Transverse colon (tissue), 4 donors: ENCODE data around the gene KRTAP4-3. TPM values are rescaled to one million over a fixed set of nuclear protein-coding genes. Genes with fewer than 3 reads are reported as not detected.
"Not testable (repeated sequence)": the region's sequence is repeated elsewhere in the genome, so short reads cannot be mapped to it uniquely, and the experiment has no call there.

Experiments
- DNase-seq: peaks from one replicate; pipeline ENCODE4 v3.0.0-alpha.2; 2019
- H3K27ac ChIP-seq, 4 donors: fragments of 200-600 bp; sonication (generic); 2 replicates each; pipeline ENCODE4 v1.5.1; 2016 to 2018; ENCODE audit warnings: inconsistent platforms in 4 of 4
- H3K27me3 ChIP-seq: fragments of 200-600 bp; sonication (generic); 2 replicates; pipeline ENCODE4 v1.5.1; 2017; ENCODE audit warnings: inconsistent platforms
- H3K36me3 ChIP-seq, 4 donors: fragments of 200-600 bp; sonication (generic); 2 replicates each; pipeline ENCODE4 v1.5.1; 2017 to 2019; ENCODE audit warnings: inconsistent platforms in 4 of 4
- H3K4me1 ChIP-seq, 4 donors: fragments of 200-600 bp; sonication (generic); 2 replicates each; pipeline ENCODE4 v1.5.1; 2017 to 2020; ENCODE audit warnings: inconsistent platforms in 4 of 4
- H3K4me3 ChIP-seq, 4 donors: fragments of 200-600 bp; sonication (generic); 1 replicate in 1 of 4; 2 replicates in 3 of 4; pipeline versions ENCODE4 v1.5.1 to v1.6.1; 2017 to 2019; ENCODE audit warnings: inconsistent platforms in 4 of 4
- H3K9me3 ChIP-seq, 2 donors: fragments of 200-600 bp; sonication (generic); 2 replicates each; pipeline ENCODE4 v1.5.1; 2017 to 2019; ENCODE audit warnings: inconsistent platforms in 2 of 2
- CTCF ChIP-seq, 5 experiments: fragments of 200-600 bp in 3 of 5; fragments of 450-650 bp in 2 of 5; sonication (generic) in 3 of 5; IDR thresholded peaks; 1 replicate in 2 of 5; 2 replicates in 3 of 5; pipeline ENCODE4 v1.5.1; 2016 to 2017; ENCODE audit warnings: antibody characterized with exemption in 5 of 5, inconsistent platforms in 3 of 5, mild to moderate bottlenecking in 2 of 5, moderate library complexity in 1 of 5
- EP300 ChIP-seq: sonication (generic); formaldehyde crosslinking; IDR thresholded peaks from one replicate; pipeline ENCODE4 v1.6.1; 2017; ENCODE audit warnings: antibody characterized with exemption, low read depth
- POLR2A ChIP-seq: fragments of 450-650 bp; IDR thresholded peaks from one replicate; pipeline ENCODE4 v1.6.1; 2016; ENCODE audit warnings: antibody characterized with exemption, mild to moderate bottlenecking, moderate library complexity
- POLR2AphosphoS5 ChIP-seq, 3 donors: sonication (generic); formaldehyde crosslinking; IDR thresholded peaks; one replicate each; pipeline ENCODE4 v1.6.1; 2016; ENCODE audit warnings: antibody characterized with exemption in 3 of 3
- WGBS, 2 donors: methylation state at CpG; one replicate each; pipeline ENCODE4 v1.1.5; 2018; ENCODE audit warnings: low coverage in 1 of 2; 5-methylcytosine and 5-hydroxymethylcytosine counted together
- in situ Hi-C, 4 donors: fragments of 200-750 bp; cut with MboI; loops; one replicate each; pipeline versions ENCODE4 v1.15.0 to v1.15.1; 2017; ENCODE audit warnings: low sequenced_read_pairs in 3 of 4, low pct_ligation_motif_present in 1 of 4, low pct_unique_long_range_greater_than_20kb in 1 of 4
- intact Hi-C: fragments of 100-400 bp; cut with DNase I; formaldehyde crosslinking; loops from one replicate; pipeline ENCODE4 v1.15.1; 2023; ENCODE audit warnings: low total_unique reads
- total RNA-seq, 4 donors: library from RNA; depleted of rRNA; stranded (reverse); fragments of >200 nt; gene quantifications; one replicate each; pipeline ENCODE4 v1.1.0, GENCODE V29; 2016

KRTAP4-3 gene
- total RNA-seq, 4 donors from 2014 or later = not detected

GRCh38 chr17:41125064-41125463 lies 43.0 kb downstream of the KRTAP4-3 start:
- Histone ChIP-seq H3K9me3 (no peaks in the 10 kb centered on the region), H3K36me3 (no peaks in the 10 kb centered on the region), H3K27ac (no peak overlapping the region), H3K4me3 (no peak overlapping the region), H3K27me3 (peaks cover 12% of the 10 kb centered on the region), H3K4me1 (no peaks in the 10 kb centered on the region)
- TF ChIP-seq EP300 (no peak), CTCF (IDR thresholded peaks at IDR 0.05) (no peak), POLR2A (no peak), POLR2AphosphoS5 (IDR thresholded peaks at IDR 0.05) (no peak)
- WGBS, 2 donors = 89 to 94% methylated on average over 2 of the region's 2 CpGs
- intact Hi-C loops (no loop called here), in situ Hi-C loops (no loop called here)
- no peak for DNase-seq

DNA sequence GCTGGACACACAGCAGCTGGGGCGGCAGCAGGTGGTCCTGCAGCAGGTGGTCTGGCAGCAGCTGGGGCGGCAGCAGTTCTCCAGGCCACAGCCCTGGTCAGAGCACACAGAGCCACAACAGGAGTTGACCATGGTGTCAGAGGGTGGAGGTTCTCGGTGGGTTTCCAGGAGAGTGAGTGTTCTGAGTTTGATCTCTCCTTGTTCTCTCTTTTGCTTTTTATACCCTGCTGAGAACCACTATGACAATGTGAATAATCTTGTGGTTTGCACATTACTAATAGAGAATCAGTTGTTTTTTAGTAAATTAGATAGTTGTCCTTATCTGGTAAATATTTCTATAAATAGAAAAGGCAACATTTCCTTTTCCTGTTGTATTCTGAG lies 44.0 kb downstream of the KRTAP4-3 start, which contains the start of gene KRTAP4-12:
Gene KRTAP4-12, minus strand, starts transcription at position 192 of the 381 bp plus-strand sequence. Its CDS starts 60 bp downstream, at position 132.
- intact Hi-C loops, DNase-seq, in situ Hi-C loops, H3K9me3 ChIP-seq, H3K27ac ChIP-seq, H3K4me1 ChIP-seq, H3K36me3 ChIP-seq, H3K4me3 ChIP-seq: not testable (repeated sequence)
- peaks cover 12% of the 10 kb centered on the region for H3K27me3 ChIP-seq
- WGBS, 2 donors = 81% methylated on average over 3 of the region's 3 CpGs; no CpG with 5 or more reads in 1 of the 2 donors

DNA sequence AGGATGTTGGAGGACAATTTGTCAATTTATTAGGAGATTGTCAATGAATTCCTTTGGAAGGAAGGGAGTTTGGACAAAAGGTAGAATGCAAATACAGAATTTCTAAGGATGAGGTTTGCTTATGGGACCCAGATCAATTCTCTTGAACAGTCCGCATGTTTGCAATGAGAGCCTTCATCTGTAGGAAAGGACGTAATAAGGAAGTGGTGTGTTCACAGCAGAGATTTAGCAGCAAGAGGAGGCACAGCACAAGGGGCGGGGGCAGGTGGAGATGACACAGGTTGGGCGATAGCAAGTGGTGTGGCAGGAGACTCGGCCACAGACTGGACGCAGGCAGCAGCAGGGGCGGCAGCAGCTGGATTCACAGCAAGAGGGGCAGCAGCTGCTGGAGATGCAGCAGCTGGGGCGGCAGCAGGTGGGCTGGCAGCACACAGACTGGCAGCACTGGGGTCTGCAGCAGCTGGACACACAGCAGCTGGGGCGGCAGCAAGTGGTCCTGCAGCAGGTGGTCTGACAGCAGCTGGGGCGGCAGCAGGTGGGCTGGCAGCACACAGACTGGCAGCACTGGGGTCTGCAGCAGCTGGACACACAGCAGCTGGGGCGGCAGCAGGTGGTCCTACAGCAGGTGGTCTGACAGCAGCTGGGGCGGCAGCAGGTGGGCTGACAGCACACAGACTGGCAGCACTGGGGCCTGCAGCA lies 44.6 kb downstream of the KRTAP4-3 start:
- H3K27ac ChIP-seq, in situ Hi-C loops, intact Hi-C loops, H3K4me3 ChIP-seq, H3K9me3 ChIP-seq, H3K36me3 ChIP-seq, H3K4me1 ChIP-seq, DNase-seq: not testable (repeated sequence)
- WGBS, 2 donors = 65 to 83% methylated on average over 2 to 12 of the region's 12 CpGs
- peaks cover 12% of the 10 kb centered on the region for H3K27me3 ChIP-seq

DNA sequence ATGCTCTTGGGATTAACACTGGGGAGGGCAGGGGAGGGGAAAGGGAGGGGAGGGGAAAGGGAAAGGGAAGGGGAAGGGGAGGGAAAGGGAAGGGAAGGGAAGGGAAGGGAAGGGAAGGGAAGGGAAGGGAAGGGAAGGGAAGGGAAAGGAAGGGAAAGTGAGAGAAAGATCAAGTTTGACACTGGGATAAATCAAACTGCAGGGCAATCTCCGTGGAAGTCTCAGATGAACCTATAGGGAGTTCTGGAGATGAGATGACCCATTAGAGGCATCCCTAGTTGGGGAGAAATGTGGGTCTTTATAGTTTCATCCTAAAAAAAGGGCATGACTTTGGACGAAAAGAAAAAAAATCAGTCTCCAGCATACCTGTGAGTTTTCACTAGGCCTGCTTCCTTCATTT lies 46.3 kb downstream of the KRTAP4-3 start:
- no peak overlapping the region for H3K4me3 ChIP-seq
- no peak for TF ChIP-seq EP300
- TF ChIP-seq POLR2AphosphoS5 (IDR thresholded peaks at IDR 0.05) = no peak
- no peak for TF ChIP-seq POLR2A
- TF ChIP-seq CTCF (IDR thresholded peaks at IDR 0.05) = no peak
- no peak for DNase-seq
- intact Hi-C loops (no loop called here), in situ Hi-C loops (no loop called here)
- H3K4me1 ChIP-seq = no peaks in the 10 kb centered on the region
- WGBS, 2 donors = 90 to 94% methylated on average over 2 of the region's 2 CpGs
- no peaks in the 10 kb centered on the region for H3K36me3 ChIP-seq
- peaks cover 7% of the 10 kb centered on the region for H3K27me3 ChIP-seq
- no peak overlapping the region for H3K27ac ChIP-seq
- no peaks in the 10 kb centered on the region for H3K9me3 ChIP-seq

DNA sequence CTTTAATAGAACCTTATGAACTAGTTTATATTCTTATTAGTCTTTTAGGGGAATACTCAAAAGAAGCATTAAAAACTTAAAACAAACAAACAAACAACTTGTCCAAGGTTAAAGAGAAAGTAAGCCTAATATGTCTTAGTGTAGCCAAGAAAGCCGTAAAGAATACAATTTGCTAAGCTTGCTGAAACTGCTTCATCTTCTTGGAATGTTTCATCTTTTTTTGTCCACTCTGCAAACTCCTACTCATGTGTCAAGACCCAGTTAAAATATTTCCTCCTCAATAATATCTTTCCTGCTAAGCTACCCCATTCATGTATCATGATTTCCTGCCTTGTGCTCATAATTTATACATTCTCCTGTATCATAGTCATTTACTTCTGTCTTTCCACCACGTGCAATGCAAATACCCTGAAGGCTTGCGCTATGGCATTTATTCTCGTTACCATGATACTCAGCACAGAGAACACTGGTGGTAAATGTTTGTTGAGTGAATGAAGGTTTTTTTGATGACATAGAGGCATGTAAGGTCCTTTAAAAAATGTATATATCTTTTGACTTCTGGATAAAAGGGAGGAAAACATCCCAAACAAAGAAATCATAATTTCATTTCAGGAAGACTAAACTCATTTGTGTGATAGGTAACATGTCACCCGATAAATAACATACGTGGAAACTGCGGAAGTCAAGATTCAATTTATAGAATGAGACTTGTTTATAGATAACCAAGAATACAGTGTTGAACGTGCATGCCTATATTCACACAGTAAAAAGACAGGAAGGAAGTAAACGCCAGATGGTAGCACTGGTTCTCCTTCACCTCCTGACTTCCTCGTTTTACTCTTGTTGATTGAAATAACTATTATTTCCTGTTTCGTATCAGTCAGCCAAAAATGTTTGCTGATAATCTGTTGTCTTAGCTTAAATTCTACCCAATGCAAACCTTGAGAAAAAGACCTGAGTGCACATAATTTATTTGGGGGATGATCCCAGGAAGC lies 48.0 kb downstream of the KRTAP4-3 start:
- H3K4me3 ChIP-seq, intact Hi-C loops, H3K4me1 ChIP-seq, H3K27me3 ChIP-seq, H3K9me3 ChIP-seq, H3K36me3 ChIP-seq, in situ Hi-C loops, DNase-seq, H3K27ac ChIP-seq: not testable (repeated sequence)
- 56 to 60% methylated on average over 8 to 11 of the region's 11 CpGs for WGBS, 2 donors
